GM21423 (cell line): Measurements from ENCODE around the gene DPAGT1.
"Not testable (repeated sequence)": the region's sequence is repeated elsewhere in the genome, so short reads cannot be mapped to it uniquely, and the experiment has no call there.

Experiments
- ATAC-seq: cut with Tn5 transposase; IDR thresholded peaks from one replicate; pipeline ENCODE4 v1.9.1; 2021; ENCODE audit warnings: mild to moderate bottlenecking, moderate library complexity; ENCODE audit not compliant: unreplicated experiment

Gene DPAGT1

DNA sequence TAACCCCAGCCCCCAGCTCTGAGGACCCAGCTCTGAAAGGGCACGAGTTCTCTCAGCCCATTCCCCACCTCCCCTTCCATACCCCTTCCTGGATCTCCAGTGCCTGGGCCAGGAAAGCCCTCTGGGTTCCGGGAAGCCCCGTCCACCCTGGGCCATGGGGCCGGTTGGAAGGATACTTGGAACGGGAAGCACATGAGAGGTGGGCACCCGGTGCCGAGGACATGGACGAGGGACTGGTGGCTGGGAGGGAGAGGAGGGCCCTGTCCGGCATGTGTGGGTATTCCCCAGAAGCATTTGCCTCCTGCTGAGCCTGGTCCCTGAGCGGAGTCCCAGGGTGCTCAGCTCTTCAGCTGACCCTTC lies 14.6 kb upstream of the DPAGT1 start:
- ATAC-seq: no peak

DNA sequence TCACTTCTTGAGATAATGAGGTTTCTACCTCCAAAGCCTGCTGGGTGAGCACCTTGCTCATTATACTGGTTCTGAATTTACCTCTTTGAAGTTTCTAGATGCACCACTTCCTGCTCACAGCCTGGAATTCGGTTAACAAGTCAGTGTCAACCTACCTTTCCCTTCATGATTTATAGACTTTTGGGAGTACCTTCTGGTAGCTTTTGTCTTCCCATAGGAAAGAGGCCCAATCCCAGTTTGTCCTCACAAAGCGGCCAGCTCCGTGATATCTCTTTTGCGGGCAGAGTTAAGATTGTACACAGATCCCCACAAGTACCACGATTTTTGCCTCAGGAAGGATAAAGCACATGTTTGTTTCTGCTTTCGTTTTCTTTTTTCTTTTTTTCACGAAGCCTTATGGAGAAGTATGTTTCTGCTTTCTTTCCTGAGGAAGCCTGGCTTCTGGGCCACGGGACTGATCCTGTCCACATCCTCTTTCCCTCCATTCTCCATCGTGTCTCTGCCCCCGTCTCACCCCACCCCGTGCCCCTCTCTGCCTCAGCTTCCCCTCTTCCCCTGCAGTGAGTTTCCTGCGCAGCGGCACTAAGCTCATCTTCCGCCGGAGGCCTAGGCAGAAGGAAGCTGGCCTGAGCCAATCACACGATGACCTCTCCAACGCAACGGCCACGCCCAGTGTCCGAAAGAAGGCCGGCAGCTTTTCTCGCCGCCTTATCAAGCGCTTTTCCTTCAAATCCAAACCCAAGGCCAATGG lies 14.0 kb upstream of the DPAGT1 start:
- ATAC-seq: no peak

DNA sequence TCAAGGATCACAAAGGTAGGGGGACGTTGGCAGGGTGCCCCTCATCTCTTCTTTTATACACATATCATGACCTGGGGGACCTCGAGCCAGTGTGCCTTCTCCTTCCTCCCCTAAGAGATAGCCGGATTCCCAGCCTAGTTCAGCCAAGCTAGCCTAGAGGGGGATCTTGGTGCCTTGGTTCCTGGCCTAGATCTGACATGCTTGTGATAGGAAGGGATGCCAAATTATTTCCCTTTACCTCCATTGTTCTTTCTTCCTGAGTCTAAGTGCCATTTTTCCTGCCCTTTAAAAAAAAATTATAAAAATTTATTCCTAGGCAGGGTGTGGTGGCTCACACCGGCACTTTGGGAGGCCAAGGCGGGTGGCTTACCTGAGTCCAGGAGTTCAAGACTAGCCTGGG lies 12.7 kb upstream of the DPAGT1 start:
- ATAC-seq: no peak

DNA sequence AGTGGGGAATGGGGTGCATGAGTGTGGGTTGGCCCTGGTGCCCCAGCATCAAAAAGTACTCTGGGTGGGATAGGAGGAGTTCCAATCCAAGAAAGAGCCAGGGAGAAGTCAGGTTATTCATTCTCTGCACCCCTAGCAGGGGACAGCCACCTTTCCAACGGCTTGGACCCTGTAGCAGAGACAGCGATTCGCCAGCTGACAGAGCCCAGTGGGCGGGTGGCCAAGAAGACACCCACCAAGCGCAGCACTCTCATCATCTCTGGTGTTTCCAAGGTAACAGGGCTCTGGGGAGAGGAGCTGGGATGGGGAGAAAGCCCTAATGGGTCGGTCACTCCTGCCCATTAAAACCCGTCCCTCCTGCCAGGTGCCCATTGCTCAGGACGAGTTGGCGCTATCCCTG lies 12.1 kb upstream of the DPAGT1 start:
- no peak for ATAC-seq

DNA sequence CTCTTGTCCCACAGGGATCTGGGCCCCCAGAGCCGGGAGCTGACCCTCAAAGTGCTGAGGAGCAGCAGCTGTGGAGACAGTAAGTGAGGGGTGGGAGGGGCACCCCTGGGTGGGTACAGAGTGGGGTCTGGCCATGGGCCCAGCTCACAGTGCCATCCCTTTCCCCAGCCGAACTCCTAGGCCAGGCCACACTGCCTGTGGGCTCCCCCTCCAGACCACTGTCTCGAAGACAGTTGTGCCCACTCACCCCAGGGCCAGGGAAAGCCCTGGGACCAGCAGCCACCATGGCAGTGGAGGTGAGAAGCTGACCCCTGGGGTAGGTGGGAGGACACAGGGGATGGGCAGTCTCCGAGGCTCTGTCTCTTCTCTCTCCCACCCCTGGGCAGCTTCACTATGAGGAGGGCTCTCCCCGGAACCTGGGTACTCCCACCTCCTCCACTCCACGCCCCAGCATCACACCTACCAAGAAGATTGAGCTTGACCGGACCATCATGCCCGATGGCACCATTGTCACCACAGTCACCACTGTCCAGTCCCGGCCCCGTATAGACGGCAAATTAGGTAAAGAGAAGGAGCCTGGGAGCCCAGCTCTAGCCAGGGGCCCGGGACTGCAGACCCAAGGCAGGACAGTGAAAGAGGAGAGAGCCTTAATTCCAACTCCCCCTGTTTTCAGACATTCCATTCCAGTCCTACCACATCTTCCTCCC lies 10.8 kb upstream of the DPAGT1 start:
- no peak for ATAC-seq

DNA sequence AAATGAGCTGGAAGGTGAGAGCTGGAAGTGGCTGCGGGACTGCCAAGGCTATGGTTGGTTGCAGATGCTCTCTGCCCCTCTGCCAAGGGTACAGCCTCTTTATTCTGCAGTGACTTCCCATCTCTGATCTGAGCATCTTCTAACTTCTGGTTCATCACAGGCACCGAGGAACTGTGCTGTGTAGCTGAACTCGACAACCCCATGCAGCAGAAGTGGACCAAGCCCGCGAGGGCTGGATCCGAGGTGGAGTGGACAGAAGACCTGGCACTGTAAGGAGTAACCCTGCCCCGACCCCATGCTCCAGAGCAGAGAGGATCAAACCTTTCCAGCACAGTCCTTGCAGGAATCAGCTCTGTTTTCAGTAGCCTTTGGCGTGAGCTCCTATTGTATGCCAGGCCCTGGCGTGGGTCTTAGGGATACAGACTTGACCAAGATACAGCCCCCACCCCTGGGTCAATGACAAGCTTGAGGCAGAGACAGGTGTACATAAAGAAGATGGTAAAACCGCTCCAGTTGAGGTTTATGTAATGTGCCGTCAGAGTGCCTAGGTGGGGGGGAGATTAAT lies 9.8 kb upstream of the DPAGT1 start:
- no peak for ATAC-seq

DNA sequence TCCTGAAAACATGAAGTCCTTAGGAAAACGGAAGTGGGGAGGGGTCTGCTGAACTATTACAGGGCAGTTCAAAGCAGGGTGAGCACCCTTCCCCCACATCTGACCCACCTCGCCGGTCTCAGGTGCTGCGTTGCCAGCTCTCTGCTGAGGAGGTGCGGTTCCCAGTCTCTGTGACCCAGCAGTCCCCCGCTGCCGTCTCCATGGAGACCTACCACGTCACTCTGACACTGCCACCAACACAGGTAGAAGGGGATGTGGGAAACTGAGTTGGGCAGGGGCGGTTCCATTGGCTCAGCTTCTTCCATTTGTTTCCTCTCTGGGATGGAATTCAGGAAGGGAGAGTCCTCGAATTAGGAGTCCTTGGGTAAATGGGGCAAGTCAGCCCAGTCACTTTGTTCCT lies 8.8 kb upstream of the DPAGT1 start:
- ATAC-seq: no peak

DNA sequence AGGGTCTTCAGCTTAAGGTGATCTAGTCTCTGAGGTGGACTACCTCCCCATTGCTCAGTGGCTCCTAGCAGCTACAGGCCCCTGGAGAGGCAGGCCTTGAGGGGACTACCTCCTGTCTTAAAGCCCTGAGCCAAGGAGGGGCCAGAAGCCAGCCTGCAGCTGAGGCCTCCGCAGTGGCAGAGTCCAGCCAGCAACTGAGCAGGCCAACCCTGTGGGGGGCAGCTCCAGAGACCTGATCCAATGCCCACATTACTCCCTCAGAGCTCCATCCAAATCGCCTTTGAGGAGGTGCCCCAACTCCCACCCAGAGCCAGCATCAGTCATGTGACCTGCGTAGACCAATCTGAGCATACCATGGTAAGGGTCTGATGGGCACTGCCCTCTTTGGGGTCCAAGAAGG lies 8.2 kb upstream of the DPAGT1 start:
- ATAC-seq: no peak

DNA sequence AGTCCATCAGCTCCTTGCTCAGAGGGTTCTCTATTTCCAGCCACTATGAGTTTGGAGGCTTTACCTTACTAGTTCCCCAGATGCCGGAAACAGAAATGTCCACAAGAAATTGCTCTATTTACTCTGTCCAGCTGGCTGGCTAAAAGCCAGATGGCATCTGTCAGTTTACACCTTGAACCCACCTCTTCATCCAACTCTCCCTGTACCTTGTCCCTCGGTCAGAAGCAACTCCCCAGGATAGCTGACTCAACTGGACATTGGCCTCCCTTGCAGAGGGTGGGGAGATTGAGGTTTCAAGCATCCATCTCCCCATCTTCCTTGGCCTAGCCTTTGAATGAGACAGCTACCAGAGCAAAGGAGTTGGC lies 7.2 kb upstream of the DPAGT1 start:
- no peak for ATAC-seq

DNA sequence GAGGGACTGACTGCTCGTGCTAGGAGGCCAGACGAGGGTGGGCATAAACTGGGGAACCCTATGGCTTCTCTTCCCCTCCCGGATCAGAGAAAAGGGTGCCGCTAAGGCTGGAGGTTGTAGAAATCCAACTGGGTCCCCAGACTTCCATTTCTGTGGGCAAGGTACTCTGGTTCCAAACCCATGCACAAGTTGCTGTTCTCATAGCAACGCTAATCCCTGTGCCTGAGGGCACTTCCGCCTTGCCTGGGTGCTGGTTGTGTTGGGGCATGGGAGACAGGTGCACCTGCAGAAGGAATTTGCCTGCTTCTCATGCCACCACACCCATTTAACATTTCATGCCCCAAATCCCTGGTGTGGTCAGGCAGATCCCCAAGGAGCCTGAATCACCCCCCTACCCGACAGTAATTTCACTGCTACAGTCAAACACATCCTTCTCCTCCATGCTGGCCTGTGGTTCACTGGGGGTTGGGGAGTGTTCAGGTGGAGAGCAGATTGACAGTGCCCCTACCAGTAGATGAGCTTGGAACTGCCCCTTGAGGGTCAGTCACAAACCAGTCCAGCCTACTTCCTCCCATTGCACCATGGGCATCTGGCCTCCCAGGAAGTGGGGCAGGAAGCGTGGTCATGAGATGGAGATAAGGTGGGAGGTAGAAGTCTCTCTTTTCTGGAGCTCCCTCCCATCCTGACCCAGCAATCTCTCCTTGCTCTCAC lies 6.6 kb upstream of the DPAGT1 start:
- ATAC-seq: no peak

DNA sequence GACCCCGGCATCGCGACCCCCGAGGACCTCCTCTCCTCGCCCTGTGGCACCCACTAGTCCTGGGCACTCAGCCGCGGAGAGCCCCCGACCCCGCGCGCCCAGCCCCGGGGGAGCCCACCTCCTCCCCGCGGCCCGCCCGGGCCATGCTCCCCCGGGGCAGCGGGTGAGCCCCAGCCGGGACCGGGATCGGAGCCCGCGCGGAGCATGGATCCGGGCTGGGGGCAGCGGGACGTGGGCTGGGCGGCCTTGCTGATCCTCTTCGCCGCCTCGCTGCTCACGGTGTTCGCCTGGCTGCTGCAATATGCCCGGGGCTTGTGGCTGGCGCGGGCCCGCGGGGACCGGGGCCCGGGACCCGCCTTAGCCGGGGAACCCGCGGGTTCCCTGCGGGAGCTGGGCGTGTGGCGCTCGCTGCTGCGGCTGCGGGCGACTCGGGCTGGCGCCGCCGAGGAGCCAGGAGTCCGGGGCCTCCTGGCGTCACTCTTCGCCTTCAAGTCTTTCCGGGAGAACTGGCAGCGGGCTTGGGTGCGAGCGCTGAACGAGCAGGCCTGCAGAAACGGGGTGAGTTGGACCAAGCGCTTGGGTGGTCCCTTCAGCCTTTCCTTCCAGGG lies 6.0 kb upstream of the DPAGT1 start:
- peak; percentile 19 for ATAC-seq

DNA sequence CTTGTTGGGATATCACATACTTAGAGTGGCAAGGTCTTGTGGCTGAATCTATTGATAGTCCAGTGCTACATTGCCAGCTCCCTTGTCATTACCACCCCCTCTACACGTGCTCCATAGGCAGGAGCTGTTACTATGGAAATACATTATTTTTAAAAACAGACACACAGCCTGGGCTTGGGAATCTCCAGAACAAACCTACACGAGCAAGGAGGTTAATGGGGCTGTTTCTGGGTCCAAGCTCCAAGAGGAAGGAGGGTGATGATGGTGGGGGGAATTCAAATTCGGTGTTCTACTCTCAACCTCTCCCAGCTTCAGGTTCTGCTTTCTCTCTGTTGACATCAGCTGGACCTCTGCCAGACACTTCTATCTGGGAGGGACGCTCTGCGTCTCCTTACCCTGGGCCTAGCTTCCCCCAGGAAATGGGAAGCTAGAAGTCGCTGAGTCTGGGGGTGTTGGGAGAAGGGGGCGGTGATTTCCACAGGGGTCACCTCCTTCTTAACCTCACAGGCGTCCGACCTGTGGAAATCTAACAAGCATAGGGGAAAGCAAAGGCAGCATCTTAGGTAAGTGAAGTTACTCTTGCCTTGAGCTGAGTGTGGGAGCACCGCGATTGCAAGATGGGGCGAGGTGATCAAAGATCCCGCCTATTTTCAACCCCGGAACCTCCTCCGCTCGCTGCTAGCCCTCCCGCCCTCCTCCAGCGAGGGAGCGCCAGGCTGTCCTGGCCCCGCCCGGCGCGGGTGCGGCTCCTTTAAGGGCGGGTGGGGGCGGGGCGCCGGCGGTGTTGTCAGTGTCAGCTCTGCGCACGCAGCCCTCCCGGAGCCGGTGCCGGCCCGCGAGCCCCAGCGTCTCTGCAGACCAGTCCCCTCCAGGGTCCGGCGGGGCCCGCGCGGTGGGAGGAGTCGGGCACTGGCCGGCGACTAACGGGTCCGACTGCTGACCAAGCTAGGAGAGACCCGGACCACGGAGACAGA lies 5.2 kb upstream of the DPAGT1 start, which contains the start of gene C2CD2L:
TSS of gene C2CD2L (plus strand) at position 781 of the 974 bp plus-strand sequence. CDS start 398 bp downstream, outside the sequence.
- ATAC-seq: peak; percentile 69

DNA sequence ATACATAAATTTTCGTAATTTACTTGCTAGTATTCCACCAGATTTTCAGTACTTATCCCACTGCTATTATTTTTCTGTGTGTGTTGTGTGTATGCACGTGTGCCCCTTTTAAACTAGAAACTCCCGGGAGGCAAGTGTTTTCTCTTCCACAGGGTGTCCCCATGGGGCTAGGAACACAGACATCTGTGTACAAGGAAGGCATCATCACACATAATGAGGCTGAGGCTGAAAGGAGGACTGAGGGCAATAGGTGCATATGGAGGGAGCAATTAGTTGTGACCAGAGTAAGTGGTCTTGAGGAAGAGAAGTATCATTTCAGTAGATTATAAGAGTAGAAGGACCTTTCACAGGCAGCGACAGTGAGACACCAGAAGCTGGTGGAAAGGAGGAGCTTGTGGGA lies 2.1 kb upstream of the DPAGT1 start:
- no peak for ATAC-seq

DNA sequence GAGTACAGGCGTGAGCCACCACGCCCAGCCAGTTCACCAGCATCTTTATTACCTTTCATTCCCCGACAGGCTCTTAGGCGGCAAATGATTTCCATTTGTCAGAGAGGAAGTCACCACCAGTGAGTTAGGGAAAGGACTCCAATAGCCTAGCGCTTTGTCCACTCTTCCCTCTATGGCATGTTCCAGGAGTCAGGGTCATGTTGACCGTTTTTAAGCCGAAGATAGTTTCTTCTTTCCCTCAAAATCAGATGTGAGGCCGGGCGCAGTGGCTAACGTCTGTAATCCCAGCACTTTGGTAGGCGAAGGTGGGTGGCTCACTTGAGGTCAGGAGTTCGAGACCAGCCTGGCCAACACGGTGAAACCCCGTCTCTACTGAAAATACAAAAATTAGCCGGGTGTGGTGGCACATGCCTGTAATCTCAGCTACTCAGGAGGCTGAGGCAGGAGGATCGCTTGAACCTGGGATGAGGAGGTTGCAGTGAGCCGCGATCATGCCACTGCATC lies 1.6 kb upstream of the DPAGT1 start:
- ATAC-seq: not testable (repeated sequence)

DNA sequence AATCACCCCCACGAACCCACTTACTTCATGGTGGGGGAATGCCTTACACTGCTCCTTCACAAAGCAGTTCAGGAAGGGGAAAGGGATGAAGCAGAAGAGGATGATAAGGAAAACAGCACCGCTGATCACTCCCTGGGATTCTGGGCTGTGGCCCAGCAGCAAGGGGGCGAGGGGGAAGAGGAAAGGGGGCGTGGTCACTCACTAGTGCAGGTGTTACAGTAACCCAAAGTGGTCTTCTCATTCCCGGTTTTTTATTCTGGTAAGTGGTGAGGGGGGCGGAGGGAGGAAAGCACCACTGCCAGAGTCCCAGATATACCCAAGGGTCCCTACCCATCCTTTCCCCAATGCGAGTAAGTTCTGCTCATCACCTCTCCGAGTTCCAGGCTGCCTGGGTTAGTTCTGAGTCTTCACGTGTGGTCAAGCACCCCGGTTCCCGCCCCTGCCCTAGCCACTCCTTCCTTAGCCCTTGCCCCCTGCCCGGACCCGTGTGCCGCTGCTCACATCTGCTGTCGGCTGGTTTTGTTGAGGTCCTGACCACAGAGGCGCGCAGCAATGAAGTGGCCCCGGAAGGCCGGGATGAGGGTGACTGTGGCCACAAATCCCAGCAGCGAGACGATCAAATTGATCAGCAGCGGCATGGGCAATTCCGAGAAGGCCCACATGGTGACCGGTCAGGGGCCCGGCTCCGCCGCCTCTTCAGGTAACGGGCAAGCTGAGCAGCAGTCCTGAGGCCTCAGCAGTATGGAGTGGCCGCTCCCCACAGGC lies 477 bp downstream of the DPAGT1 start:
- ATAC-seq: peak; percentile 16

DNA sequence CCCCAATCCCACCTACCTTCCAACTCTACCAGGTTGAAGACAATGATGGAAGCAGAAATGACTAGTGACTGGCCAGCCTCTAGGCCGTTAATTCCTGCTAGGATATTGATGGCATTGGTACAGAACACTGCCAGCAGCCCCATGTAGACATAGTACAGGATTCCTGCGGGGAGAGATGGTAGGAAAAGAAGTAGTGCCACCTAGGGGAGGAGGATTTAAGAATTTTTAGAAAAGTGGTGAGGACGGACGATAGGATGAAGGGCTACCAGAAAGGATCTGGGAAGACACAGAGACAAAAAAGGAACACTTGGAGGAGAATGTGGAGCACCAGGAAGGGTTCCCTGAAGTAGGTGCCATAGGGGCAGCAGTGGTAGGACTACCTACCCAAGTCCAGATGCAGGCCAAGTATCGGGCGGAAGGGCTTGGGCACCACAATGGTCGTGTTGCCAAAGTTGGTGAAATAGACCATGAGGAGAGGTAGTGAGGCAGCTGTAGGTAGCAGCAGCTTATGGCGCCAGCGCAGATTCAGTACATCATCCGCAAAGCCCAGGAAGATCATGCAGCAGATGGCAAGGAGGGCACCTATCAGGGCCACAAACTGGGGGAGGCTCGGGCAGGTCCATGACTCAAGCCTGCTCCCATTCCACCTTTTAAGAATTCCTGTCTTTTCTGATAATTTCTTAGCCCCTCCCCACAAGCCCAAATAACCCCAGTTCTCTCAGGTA lies 1.2 kb downstream of the DPAGT1 start:
- no peak for ATAC-seq

DNA sequence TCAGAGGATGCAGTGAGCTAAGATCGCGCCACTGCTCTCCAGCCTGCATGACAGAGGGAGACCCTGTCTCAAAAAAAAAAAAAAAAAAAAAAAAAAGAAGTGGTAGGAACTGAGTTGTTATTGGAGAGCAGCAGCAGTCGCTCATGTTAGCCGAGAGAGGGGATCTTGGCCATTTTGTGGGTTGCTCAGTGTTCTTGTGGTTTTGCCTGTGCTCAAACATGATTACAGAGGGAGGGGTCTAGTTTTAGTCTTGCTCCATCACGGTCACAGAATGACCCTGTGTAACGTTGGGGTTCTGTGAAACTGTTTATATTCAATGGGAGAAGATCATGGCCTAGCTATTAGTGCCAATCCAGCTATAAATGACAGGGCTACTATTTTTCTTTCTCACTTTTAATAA lies 1.9 kb downstream of the DPAGT1 start:
- ATAC-seq: no peak

DNA sequence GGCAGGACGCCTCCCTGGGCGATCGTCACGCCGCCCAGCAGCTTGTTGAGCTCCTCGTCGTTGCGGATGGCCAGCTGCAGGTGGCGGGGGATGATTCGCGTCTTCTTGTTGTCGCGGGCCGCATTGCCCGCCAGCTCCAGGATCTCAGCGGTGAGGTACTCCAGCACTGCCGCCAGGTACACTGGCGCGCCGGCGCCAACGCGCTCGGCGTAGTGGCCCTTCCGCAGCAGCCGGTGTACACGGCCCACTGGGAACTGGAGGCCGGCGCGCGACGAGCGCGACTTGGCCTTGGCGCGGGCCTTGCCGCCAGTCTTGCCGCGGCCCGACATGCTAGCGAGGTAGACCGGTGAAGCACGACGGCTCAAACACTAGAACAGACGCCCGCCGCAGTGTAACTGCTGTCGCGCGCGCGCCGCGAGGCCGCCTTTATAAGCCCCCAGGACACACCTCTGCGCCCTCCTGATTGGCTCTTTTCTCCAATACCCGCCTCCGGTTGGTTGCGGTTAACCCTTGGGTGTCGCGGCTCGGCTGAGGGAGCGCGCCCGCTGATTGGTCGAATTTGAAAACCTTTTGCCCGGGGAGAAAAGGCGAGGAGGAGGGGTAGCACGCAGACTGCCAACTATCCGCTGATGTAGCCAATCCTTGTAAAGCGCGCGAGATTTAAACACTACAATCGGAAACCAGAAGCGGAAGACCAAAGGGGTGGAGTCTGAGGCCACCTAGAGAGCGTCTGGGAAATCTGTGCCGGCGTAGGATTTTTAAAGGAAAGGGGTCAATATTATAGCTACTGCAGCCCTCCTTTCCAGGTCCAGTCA lies 6.4 kb downstream of the DPAGT1 start:
- peak; percentile 78 for ATAC-seq
